HG03439 (cell line): ENCODE results near the gene MADD.

Experiments
- ATAC-seq: cut with Tn5 transposase; IDR thresholded peaks from one replicate; pipeline ENCODE4 v1.9.1; 2021; ENCODE audit warnings: mild to moderate bottlenecking, moderate library complexity; ENCODE audit not compliant: unreplicated experiment

Gene MADD

GRCh38 chr11:47336595-47336994 is 66.7 kb downstream of the MADD start:
- no peak for ATAC-seq

GRCh38 chr11:47337229-47337924 is 67.4 kb downstream of the MADD start:
- ATAC-seq: no peak

- no peak for ATAC-seq
Observed at GRCh38 chr11:47338396-47339241, 68.7 kb downstream of the MADD start.

- no peak for ATAC-seq
Observed at GRCh38 chr11:47340010-47340409, 70.1 kb downstream of the MADD start.

- no peak for ATAC-seq
Observed at GRCh38 chr11:47340980-47341775, 71.2 kb downstream of the MADD start.

- ATAC-seq: no peak
Observed at GRCh38 chr11:47342036-47342803, 72.3 kb downstream of the MADD start.

- ATAC-seq: no peak
Observed at GRCh38 chr11:47342854-47343253, 72.9 kb downstream of the MADD start.

GRCh38 chr11:47345890-47346563 is 76.1 kb downstream of the MADD start:
- ATAC-seq: no peak

- no peak for ATAC-seq
Observed at GRCh38 chr11:47347137-47347536, 77.2 kb downstream of the MADD start.

GRCh38 chr11:47348131-47348802 is 78.3 kb downstream of the MADD start:
- no peak for ATAC-seq

- ATAC-seq: no peak
Observed at GRCh38 chr11:47348859-47349258, 78.9 kb downstream of the MADD start.

- no peak for ATAC-seq
Observed at GRCh38 chr11:47349521-47350095, 79.7 kb downstream of the MADD start.

GRCh38 chr11:47350315-47350714 is 80.4 kb downstream of the MADD start:
- no peak for ATAC-seq

GRCh38 chr11:47351156-47352126 is 81.5 kb downstream of the MADD start:
- no peak for ATAC-seq

- no peak for ATAC-seq
Observed at GRCh38 chr11:47352556-47352955, 82.6 kb downstream of the MADD start, which contains the start of gene MYBPC3. Gene MYBPC3, minus strand, starts transcription at chr11:47352702. Its CDS starts 55 bp downstream, at chr11:47352647.

- ATAC-seq: no peak
Observed at GRCh38 chr11:47353978-47354774, 84.2 kb downstream of the MADD start.

- no peak for ATAC-seq
Observed at GRCh38 chr11:47354913-47355282, 85.0 kb downstream of the MADD start.
